NCI-H2029 treated with DMSO at 0.1 percent for 48 hours (cell line): Measurements from ENCODE around the gene ANKRD13A.
"Not testable (repeated sequence)": the region's sequence is repeated elsewhere in the genome, so short reads cannot be mapped to it uniquely, and the experiment has no call there.

Source experiments
- DNase-seq: peaks from one replicate; lab custom pipeline; 2025; lab: John Stamatoyannopoulos, UW

Gene ANKRD13A

DNA sequence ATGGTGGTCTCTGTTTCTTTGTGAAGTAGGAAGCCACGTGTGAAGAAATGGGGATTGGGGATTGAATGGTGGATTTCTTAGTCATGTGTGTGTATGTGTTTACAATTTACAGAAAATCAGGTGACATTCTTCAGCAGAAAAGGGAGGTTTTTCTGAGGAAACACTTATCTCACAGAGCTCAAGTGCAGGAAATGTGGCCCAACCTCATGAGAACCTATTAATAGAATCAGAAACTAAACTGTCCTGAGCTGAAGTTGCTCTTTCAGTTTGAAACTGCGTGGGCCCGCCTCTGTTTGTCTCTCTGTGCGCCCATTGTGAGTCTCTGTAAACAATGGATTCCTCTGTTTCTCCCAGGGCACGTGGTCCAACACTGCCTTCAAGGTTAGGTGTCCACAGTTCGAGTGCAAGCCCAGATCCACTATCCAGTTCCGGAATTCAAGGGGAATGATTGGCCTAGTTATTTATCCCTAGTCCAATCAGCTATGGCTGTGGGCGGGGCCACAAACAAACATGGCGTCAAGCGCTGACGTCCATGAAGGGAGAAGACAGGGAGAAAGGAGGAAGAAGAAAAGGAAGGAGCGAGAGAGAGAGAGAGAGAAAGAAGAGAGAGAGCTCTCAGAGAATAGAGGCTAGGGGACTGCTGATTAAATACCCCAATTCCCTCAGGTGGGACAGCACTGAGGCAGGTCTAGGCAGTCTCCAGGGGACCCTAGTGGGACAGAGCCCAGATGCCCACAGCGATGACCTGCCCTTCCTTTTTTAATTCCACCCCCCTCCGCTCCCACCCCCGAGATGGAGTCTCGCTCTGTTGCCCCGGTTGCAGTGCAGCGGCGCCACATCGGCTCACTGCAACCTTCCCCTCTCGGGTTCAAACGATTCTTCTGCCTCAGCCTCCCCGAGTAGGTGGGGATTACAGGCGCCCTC is 80.5 kb downstream of the ANKRD13A start:
- peak; percentile 93 for DNase-seq

DNA sequence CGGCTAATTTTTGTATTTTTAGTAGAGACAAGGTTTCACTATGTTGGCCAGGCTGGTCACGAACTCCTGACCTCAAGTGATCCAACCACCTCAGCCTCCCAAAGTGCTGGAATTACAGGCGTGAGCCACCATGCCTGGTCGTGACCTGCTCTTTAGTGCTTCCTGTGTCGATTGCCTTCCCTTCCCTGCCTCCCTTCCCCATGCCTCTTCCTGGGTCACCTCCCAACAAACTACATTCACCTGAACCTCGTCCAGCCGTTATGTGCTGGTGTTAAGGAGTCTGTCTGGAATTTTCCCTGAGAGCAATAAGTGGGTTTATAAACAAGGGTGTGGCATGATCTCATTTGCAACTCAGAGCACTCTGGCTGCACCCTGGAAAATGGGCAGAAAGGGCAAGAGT is 81.2 kb downstream of the ANKRD13A start:
- no peak for DNase-seq

DNA sequence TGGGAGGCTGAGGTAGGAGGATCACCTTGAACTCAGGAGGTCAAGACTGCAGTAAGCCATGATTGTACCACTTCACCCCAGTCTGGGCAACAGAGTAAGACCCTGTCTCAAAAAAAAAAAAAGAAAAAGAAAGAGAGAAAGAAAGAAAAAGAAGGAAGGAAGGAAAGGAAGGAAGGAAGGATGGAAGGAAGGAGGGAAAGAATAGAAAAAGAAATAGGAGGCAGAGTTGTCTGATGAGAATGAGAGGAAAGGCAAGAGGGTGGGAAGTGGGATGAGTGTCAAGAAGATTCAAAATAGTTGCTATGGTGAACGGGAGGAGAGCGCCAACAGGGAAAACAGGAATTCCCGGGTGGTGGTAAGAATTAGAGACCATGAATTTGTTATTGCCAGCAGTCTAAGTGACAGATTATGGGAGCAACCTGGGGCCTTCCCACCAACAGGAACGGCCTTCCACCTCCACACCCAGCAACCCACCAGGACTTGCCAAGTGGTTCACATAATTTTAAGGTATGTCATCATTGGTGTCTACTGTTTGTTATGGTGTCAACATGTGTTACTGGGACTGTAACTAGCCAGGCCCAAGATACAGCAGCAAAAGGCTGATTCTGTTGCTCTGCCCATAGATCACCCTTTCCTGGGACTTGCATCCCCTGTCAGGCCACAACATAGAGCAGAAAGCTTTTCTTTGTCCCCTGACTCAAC is 85.2 kb downstream of the ANKRD13A start:
- DNase-seq = no peak

DNA sequence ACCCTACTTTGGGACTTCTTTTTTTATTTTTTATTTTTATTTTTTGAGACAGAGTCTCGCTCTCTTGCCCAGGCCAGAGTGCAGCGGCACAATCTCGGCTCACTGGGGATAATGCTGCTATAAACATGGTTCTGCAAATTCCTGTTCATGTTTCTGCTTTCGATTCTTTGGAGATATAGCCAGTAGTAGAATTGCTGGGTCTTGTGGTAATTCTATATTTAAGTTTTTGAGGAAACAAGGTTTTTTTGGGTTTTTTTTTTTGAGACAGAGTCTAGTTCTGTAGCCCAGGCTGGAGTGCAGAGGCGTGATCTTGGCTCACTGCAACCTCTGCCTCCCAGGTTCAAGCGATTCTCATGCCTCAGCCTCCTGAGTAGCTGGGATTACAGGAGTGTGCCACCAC is 89.0 kb downstream of the ANKRD13A start:
- DNase-seq = not testable (repeated sequence)

DNA sequence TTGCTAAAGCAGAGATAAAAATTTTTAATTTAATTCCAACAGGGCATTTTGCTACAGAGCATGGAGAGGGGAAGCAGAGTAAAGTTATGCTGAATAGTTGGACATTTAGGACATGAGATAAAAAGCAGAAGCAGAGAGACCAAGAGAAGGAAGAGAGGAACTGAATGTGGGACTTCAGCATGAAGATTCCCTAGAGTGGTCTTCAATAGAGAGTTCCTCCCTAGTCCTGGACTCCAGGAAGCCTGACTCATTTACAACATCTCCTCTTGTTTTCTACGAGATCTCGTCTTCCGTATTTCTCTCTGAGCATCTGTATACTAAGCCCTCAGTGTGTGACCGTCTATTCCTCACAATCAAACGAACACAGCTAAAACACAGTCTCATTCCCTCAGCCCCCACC is 89.7 kb downstream of the ANKRD13A start:
- DNase-seq = no peak
